HepG2 (cell line): ENCODE data around the gene FNDC4. TPM values are rescaled to one million over a fixed set of nuclear protein-coding genes. Genes with fewer than 3 reads are reported as not detected.

ENCODE experiments used
- ARNTL ChIP-seq: sonication (generic); formaldehyde crosslinking; IDR thresholded peaks from 2 replicates; pipeline ENCODE4 v1.4.0; 2020; ENCODE audit warnings: mild to moderate bottlenecking, missing genetic modification reagents
- GABPA ChIP-seq, 2 experiments: IDR thresholded peaks; 2 replicates each; pipeline ENCODE4 v1.6.1; 2011 to 2016; ENCODE audit warnings: low read depth in 2 of 2, low read length in 1 of 2, missing biosample characterization in 1 of 2, missing genetic modification characterization in 1 of 2
- SOX13 ChIP-seq, 3 experiments: fragments of 450-650 bp in 1 of 3; sonication (generic) in 1 of 3; formaldehyde crosslinking in 1 of 3; IDR thresholded peaks in 2 of 3; conservative IDR thresholded peaks in 1 of 3; 2 replicates each; pipeline versions ENCODE4 v1.5.0 to v1.6.1; 2016 to 2020; ENCODE audit warnings: antibody characterized with exemption in 1 of 3, mild to moderate bottlenecking in 1 of 3, missing compliant biosample characterization in 1 of 3, missing genetic modification reagents in 1 of 3, moderate library complexity in 1 of 3
- TBP ChIP-seq: sonication (generic); formaldehyde crosslinking; IDR thresholded peaks from 2 replicates; pipeline ENCODE4 v1.5.0; 2020; ENCODE audit warnings: missing genetic modification reagents
- ZFYVE20 ChIP-seq: sonication (generic); formaldehyde crosslinking; IDR thresholded peaks from 2 replicates; pipeline ENCODE4 v1.8.0; 2023; ENCODE audit warnings: low read depth, mild to moderate bottlenecking, moderate library complexity, missing genetic modification reagents, borderline replicate concordance
- ZNF235 ChIP-seq: sonication (generic); formaldehyde crosslinking; IDR thresholded peaks from 2 replicates; pipeline ENCODE4 v1.8.1; 2023; ENCODE audit warnings: mild to moderate bottlenecking, missing genetic modification reagents, borderline replicate concordance
- ZNF441 ChIP-seq: sonication (generic); formaldehyde crosslinking; IDR thresholded peaks from 2 replicates; pipeline ENCODE4 v1.7.0; 2021; ENCODE audit warnings: missing genetic modification reagents, borderline replicate concordance
- polyA plus RNA-seq, 8 experiments: library from polyadenylated mRNA; depleted of rRNA in 3 of 8; stranded (reverse) in 7 of 8; unstranded in 1 of 8; fragments of >200 nt; fragmentation: Illumina TruSeq in 4 of 8; extraction: Trizol in 4 of 8; gene quantifications; 2 replicates each; pipeline versions ENCODE4 v1.2.1 to v1.2.3, GENCODE V29; 2011 to 2016; ENCODE audit warnings: low read depth in 4 of 8, missing spikeins in 1 of 8, mixed read lengths in 1 of 8; ENCODE audit not compliant: insufficient read depth in 1 of 8
- total RNA-seq, 5 experiments: library from RNA; depleted of rRNA; stranded (reverse); fragments of >200 nt; fragmentation: Illumina TruSeq; extraction: Trizol; gene quantifications; 2 replicates each; pipeline ENCODE4 v1.2.3, GENCODE V29; 2016; ENCODE audit warnings: low read depth in 1 of 5
- TF ChIP-seq, protein P1 (sequence below): sonication (generic); formaldehyde crosslinking; IDR thresholded peaks from 2 replicates; pipeline ENCODE4 v1.4.0; 2020; ENCODE audit warnings: mild to moderate bottlenecking, missing genetic modification reagents, borderline replicate concordance
- TF ChIP-seq, protein P2 (sequence below): sonication (generic); formaldehyde crosslinking; IDR thresholded peaks from 2 replicates; pipeline ENCODE4 v1.4.0; 2020; ENCODE audit warnings: missing genetic modification reagents
- TF ChIP-seq, protein P3 (sequence below): sonication (generic); formaldehyde crosslinking; IDR thresholded peaks from 2 replicates; pipeline ENCODE4 v1.5.0; 2020; ENCODE audit warnings: missing genetic modification reagents
- TF ChIP-seq, protein P4 (sequence below): sonication (generic); formaldehyde crosslinking; IDR thresholded peaks from 2 replicates; pipeline ENCODE4 v1.4.0; 2020; ENCODE audit warnings: missing genetic modification reagents
- TF ChIP-seq, protein P5 (sequence below): IDR thresholded peaks from 2 replicates; pipeline ENCODE4 v1.6.1; 2012; ENCODE audit warnings: low read depth, low read length, improper control_type of control experiment
- TF ChIP-seq, protein P6 (sequence below): sonication (generic); formaldehyde crosslinking; IDR thresholded peaks from 2 replicates; pipeline ENCODE4 v1.4.0; 2020; ENCODE audit warnings: low read depth, missing genetic modification reagents

The FNDC4 gene
- total and polyA plus RNA-seq, 2 of the 13 experiments (the other 11 are each of a cell fraction or from before 2014, with no cell fraction given): 9.0 to 17.4 TPM

DNA sequence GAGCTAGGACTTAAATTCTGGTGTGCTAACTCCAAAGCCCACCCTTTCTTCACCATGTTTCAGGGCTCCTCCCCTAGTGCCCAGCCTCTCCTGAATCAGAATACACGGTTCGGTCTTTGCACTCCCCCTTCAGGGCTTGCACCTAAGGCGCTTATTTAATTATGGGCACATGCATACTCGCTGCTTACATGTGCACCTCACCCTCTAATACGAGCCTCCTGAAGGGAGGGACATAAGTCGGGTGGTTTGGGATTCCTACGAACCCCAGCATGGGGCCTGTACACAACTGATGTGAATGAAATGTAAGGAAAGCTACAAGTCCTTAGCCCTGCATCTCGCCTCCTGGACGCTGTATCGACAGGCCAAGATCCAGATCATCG lies 5.9 kb downstream of the FNDC4 start (continued):
- TF ChIP-seq, protein P1, sequence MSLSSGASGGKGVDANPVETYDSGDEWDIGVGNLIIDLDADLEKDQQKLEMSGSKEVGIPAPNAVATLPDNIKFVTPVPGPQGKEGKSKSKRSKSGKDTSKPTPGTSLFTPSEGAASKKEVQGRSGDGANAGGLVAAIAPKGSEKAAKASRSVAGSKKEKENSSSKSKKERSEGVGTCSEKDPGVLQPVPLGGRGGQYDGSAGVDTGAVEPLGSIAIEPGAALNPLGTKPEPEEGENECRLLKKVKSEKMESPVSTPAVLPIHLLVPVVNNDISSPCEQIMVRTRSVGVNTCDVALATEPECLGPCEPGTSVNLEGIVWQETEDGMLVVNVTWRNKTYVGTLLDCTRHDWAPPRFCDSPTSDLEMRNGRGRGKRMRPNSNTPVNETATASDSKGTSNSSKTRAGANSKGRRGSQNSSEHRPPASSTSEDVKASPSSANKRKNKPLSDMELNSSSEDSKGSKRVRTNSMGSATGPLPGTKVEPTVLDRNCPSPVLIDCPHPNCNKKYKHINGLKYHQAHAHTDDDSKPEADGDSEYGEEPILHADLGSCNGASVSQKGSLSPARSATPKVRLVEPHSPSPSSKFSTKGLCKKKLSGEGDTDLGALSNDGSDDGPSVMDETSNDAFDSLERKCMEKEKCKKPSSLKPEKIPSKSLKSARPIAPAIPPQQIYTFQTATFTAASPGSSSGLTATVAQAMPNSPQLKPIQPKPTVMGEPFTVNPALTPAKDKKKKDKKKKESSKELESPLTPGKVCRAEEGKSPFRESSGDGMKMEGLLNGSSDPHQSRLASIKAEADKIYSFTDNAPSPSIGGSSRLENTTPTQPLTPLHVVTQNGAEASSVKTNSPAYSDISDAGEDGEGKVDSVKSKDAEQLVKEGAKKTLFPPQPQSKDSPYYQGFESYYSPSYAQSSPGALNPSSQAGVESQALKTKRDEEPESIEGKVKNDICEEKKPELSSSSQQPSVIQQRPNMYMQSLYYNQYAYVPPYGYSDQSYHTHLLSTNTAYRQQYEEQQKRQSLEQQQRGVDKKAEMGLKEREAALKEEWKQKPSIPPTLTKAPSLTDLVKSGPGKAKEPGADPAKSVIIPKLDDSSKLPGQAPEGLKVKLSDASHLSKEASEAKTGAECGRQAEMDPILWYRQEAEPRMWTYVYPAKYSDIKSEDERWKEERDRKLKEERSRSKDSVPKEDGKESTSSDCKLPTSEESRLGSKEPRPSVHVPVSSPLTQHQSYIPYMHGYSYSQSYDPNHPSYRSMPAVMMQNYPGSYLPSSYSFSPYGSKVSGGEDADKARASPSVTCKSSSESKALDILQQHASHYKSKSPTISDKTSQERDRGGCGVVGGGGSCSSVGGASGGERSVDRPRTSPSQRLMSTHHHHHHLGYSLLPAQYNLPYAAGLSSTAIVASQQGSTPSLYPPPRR: no peak
- TF ChIP-seq ZNF441 (no peak), SOX13 (IDR thresholded peaks at IDR 0.05) (no peak), SOX13 (CRISPR knock-in tag; conservative IDR thresholded peaks at IDR 0.05 in 1 of 2, IDR thresholded peaks at IDR 0.05 in 1 of 2) (no peak), GABPA (IDR thresholded peaks at IDR 0.05; ENCODE audit: low read depth, low read length) (no peak), GABPA (CRISPR knock-in tag; IDR thresholded peaks at IDR 0.05; ENCODE audit: low read depth) (no peak), ZFYVE20 (CRISPR knock-in tag) (no peak), TBP (no peak), ARNTL (CRISPR knock-in tag) (no peak), ZNF235 (no peak)
- TF ChIP-seq, protein P2, sequence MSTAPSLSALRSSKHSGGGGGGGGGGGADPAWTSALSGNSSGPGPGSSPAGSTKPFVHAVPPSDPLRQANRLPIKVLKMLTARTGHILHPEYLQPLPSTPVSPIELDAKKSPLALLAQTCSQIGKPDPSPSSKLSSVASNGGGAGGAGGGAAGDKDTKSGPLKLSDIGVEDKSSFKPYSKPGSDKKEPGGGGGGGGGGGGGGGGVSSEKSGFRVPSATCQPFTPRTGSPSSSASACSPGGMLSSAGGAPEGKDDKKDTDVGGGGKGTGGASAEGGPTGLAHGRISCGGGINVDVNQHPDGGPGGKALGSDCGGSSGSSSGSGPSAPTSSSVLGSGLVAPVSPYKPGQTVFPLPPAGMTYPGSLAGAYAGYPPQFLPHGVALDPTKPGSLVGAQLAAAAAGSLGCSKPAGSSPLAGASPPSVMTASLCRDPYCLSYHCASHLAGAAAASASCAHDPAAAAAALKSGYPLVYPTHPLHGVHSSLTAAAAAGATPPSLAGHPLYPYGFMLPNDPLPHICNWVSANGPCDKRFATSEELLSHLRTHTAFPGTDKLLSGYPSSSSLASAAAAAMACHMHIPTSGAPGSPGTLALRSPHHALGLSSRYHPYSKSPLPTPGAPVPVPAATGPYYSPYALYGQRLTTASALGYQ (CRISPR knock-in tag): no peak
- TF ChIP-seq, protein P3, sequence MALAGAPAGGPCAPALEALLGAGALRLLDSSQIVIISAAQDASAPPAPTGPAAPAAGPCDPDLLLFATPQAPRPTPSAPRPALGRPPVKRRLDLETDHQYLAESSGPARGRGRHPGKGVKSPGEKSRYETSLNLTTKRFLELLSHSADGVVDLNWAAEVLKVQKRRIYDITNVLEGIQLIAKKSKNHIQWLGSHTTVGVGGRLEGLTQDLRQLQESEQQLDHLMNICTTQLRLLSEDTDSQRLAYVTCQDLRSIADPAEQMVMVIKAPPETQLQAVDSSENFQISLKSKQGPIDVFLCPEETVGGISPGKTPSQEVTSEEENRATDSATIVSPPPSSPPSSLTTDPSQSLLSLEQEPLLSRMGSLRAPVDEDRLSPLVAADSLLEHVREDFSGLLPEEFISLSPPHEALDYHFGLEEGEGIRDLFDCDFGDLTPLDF (CRISPR knock-in tag): no peak
- TF ChIP-seq, protein P4, sequence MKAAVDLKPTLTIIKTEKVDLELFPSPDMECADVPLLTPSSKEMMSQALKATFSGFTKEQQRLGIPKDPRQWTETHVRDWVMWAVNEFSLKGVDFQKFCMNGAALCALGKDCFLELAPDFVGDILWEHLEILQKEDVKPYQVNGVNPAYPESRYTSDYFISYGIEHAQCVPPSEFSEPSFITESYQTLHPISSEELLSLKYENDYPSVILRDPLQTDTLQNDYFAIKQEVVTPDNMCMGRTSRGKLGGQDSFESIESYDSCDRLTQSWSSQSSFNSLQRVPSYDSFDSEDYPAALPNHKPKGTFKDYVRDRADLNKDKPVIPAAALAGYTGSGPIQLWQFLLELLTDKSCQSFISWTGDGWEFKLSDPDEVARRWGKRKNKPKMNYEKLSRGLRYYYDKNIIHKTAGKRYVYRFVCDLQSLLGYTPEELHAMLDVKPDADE (CRISPR knock-in tag): no peak
- TF ChIP-seq, protein P5, sequence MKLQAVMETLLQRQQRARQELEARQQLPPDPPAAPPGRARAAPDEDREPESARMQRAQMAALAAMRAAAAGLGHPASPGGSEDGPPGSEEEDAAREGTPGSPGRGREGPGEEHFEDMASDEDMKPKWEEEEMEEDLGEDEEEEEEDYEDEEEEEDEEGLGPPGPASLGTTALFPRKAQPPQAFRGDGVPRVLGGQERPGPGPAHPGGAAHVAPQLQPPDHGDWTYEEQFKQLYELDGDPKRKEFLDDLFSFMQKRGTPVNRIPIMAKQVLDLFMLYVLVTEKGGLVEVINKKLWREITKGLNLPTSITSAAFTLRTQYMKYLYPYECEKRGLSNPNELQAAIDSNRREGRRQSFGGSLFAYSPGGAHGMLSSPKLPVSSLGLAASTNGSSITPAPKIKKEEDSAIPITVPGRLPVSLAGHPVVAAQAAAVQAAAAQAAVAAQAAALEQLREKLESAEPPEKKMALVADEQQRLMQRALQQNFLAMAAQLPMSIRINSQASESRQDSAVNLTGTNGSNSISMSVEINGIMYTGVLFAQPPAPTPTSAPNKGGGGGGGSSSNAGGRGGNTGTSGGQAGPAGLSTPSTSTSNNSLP: no peak
- TF ChIP-seq, protein P6, sequence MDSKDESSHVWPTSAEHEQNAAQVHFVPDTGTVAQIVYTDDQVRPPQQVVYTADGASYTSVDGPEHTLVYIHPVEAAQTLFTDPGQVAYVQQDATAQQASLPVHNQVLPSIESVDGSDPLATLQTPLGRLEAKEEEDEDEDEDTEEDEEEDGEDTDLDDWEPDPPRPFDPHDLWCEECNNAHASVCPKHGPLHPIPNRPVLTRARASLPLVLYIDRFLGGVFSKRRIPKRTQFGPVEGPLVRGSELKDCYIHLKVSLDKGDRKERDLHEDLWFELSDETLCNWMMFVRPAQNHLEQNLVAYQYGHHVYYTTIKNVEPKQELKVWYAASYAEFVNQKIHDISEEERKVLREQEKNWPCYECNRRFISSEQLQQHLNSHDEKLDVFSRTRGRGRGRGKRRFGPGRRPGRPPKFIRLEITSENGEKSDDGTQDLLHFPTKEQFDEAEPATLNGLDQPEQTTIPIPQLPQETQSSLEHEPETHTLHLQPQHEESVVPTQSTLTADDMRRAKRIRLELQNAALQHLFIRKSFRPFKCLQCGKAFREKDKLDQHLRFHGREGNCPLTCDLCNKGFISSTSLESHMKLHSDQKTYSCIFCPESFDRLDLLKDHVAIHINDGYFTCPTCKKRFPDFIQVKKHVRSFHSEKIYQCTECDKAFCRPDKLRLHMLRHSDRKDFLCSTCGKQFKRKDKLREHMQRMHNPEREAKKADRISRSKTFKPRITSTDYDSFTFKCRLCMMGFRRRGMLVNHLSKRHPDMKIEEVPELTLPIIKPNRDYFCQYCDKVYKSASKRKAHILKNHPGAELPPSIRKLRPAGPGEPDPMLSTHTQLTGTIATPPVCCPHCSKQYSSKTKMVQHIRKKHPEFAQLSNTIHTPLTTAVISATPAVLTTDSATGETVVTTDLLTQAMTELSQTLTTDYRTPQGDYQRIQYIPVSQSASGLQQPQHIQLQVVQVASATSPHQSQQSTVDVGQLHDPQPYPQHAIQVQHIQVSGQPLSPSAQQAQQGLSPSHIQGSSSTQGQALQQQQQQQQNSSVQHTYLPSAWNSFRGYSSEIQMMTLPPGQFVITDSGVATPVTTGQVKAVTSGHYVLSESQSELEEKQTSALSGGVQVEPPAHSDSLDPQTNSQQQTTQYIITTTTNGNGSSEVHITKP: no peak
